ENCODE measurements around the gene GAREM1.

DNA sequence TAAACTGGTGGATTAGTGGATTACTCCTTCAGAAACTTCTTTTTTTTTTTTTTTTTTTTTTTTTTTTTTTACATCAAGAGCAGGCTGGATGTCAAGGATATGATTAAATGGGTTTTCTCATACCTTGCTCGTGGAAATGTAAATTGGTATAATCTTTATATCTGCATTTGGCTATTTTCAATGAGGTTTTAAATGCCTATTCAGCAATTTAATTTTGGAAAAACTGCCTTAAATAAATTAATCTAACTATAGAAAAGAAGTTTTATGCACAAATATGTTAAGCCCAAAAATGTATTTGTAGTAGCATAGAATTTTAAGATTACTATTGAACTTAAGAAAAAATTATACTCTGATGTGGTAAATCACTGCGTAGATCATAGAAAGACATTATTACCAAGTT lies 11.4 kb upstream of the GAREM1 start:
- no peak for TF ChIP-seq PCBP1 (IDR thresholded peaks at IDR 0.05; ENCODE audit: low read depth, low read length, poor library complexity, severe bottlenecking)
- TF ChIP-seq MXI1 (IDR thresholded peaks at IDR 0.05; ENCODE audit: low read depth, low read length): no peak
- no peak for TF ChIP-seq RBM25 (IDR thresholded peaks at IDR 0.05; ENCODE audit: low read depth, low read length, severe bottlenecking)
- no peak for TF ChIP-seq NR3C1 (CRISPR knock-in tag; IDR thresholded peaks at IDR 0.05)
- no peak for TF ChIP-seq ATF1 (CRISPR knock-in tag; IDR thresholded peaks at IDR 0.05)
- TF ChIP-seq ATF1 (tag; IDR thresholded peaks at IDR 0.05): no peak
- TF ChIP-seq PHF21A (IDR thresholded peaks at IDR 0.05; ENCODE audit: borderline replicate concordance, low read depth): no peak
- no peak for TF ChIP-seq CTCF (IDR thresholded peaks at IDR 0.05 in 2 of 3, conservative IDR thresholded peaks at IDR 0.05 in 1 of 3; ENCODE audit: insufficient read depth in 2 of 3, low read depth in 1 of 3, low read length in 3 of 3)
- no peak for TF ChIP-seq ELF1 (tag; IDR thresholded peaks at IDR 0.05)
- no peak for TF ChIP-seq EZH2 (IDR thresholded peaks at IDR 0.05; ENCODE audit: borderline replicate concordance, low read depth, low read length)
- no peak for TF ChIP-seq NR2C2 (CRISPR knock-in tag; IDR thresholded peaks at IDR 0.05)
- TF ChIP-seq NR2C2 (tag; IDR thresholded peaks at IDR 0.05): no peak
- TF ChIP-seq ZNF551 (CRISPR knock-in tag; IDR thresholded peaks at IDR 0.05): no peak
- TF ChIP-seq KLF13 (tag; IDR thresholded peaks at IDR 0.05; ENCODE audit: borderline replicate concordance, low read depth): no peak
- TF ChIP-seq SMAD3 (CRISPR knock-in tag; conservative IDR thresholded peaks at IDR 0.05): no peak
- no peak for TF ChIP-seq NFYB (IDR thresholded peaks at IDR 0.05; ENCODE audit: extremely low read depth, insufficient read length)
